DND-41 (cell line): ENCODE results near the gene TEKT2.
A peak's percentile ranks its signal among the peaks of the same experiment; 100 is the strongest.

Experiments used
- ATAC-seq: fragments of 200-7000 bp; cut with Tn5 transposase; 3 replicates; pipeline ENCODE4 v1.9.1; 2021; ENCODE audit warnings: low read depth; ENCODE audit not compliant: insufficient read depth
- DNase-seq: peaks from one replicate; pipeline ENCODE4 v3.0.0-alpha.2; 2020
- H2AFZ ChIP-seq: 2 replicates; pipeline ENCODE4 v1.6.0; 2012; ENCODE audit warnings: low read depth, low read length
- H3K27ac ChIP-seq: 2 replicates; pipeline ENCODE4 v1.5.1; 2012; ENCODE audit warnings: low read length, inconsistent platforms
- H3K27me3 ChIP-seq: fragments of 200-600 bp; sonication (generic); 2 replicates; pipeline ENCODE4 v1.6.0; 2012; ENCODE audit warnings: low read length, mild to moderate bottlenecking, inconsistent platforms; ENCODE audit not compliant: insufficient read depth, poor library complexity
- H3K36me3 ChIP-seq: 2 replicates; pipeline ENCODE4 v1.5.1; 2012; ENCODE audit warnings: low read length, inconsistent platforms; ENCODE audit not compliant: insufficient read depth
- H3K4me1 ChIP-seq: 2 replicates; pipeline ENCODE4 v1.5.1; 2012; ENCODE audit warnings: mild to moderate bottlenecking, low read length; ENCODE audit not compliant: insufficient read depth
- H3K4me2 ChIP-seq: 2 replicates; pipeline ENCODE4 v1.6.0; 2012; ENCODE audit warnings: mild to moderate bottlenecking, moderate library complexity, low read length, inconsistent platforms; ENCODE audit not compliant: insufficient read depth
- H3K4me3 ChIP-seq, 2 experiments: fragments of 200-600 bp in 1 of 2; shearing (Covaris generic) in 1 of 2; 2 replicates each; pipeline ENCODE4 v1.5.1; 2012 to 2016; ENCODE audit warnings: inconsistent platforms in 2 of 2, low read length in 2 of 2, mild to moderate bottlenecking in 2 of 2, low read depth in 1 of 2, moderate library complexity in 1 of 2
- H3K79me2 ChIP-seq: 2 replicates; pipeline ENCODE4 v1.6.0; 2012; ENCODE audit warnings: low read length, inconsistent platforms; ENCODE audit not compliant: insufficient read depth
- H3K9ac ChIP-seq: 2 replicates; pipeline ENCODE4 v1.6.0; 2012; ENCODE audit warnings: low read depth, mild to moderate bottlenecking, inconsistent platforms, low read length, moderate library complexity
- H3K9me3 ChIP-seq: 2 replicates; pipeline ENCODE4 v1.5.1; 2012; ENCODE audit warnings: low read length, moderate library complexity, mild to moderate bottlenecking, inconsistent platforms; ENCODE audit not compliant: insufficient read depth, severe bottlenecking
- H4K20me1 ChIP-seq: 2 replicates; pipeline ENCODE4 v1.6.0; 2012; ENCODE audit warnings: low read length; ENCODE audit not compliant: insufficient read depth
- CTCF ChIP-seq: IDR thresholded peaks from 2 replicates; pipeline ENCODE4 v1.5.1; 2012; ENCODE audit warnings: borderline replicate concordance, low read length, moderate library complexity, mild to moderate bottlenecking; ENCODE audit not compliant: poor library complexity, severe bottlenecking; ENCODE audit errors: extremely low read depth
- EZH2 ChIP-seq: IDR thresholded peaks from 3 replicates; pipeline ENCODE4 v1.6.1; 2012; ENCODE audit warnings: borderline replicate concordance, low read depth, mild to moderate bottlenecking, moderate library complexity, low read length, inconsistent platforms; ENCODE audit not compliant: severe bottlenecking

Gene TEKT2

GRCh38 chr1:36096500-36097432 is 12.9 kb downstream of the TEKT2 start:
- Histone ChIP-seq H3K4me2 (no peak overlapping the region), H2AFZ (no peak overlapping the region), H3K9me3 (no peaks in the 10 kb centered on the region), H3K27ac (no peak overlapping the region), H3K9ac (no peak overlapping the region), H3K4me3 (no peak overlapping the region), H3K4me1 (peaks cover 10% of the 10 kb centered on the region; the same call in 1 of the 2 replicates), H3K27me3 (no peaks in the 10 kb centered on the region), H3K79me2 (peaks cover 9% of the 10 kb centered on the region), H3K36me3 (peaks cover 38% of the 10 kb centered on the region), H4K20me1 (peaks cover 18% of the 10 kb centered on the region)
- peak; percentile 53; the same call in 2 of the 3 replicates for ATAC-seq
- DNase-seq = peak; percentile 35
- TF ChIP-seq CTCF = peak; percentile 48
- no peak for TF ChIP-seq EZH2

- Histone ChIP-seq H3K9ac (no peak overlapping the region), H3K4me2 (no peak overlapping the region), H3K27me3 (no peaks in the 10 kb centered on the region), H3K36me3 (peaks cover 26% of the 10 kb centered on the region), H3K4me3 (no peak overlapping the region), H2AFZ (no peak overlapping the region), H3K79me2 (0 out of 2 replicates have a peak, but pooled peaks cover 2% of the 10 kb centered on the region), H3K27ac (no peak overlapping the region), H3K9me3 (no peaks in the 10 kb centered on the region), H4K20me1 (peaks cover 11% of the 10 kb centered on the region), H3K4me1 (peaks cover 5% of the 10 kb centered on the region; the same call in 1 of the 2 replicates)
- TF ChIP-seq EZH2 = no peak
- ATAC-seq (no peak), DNase-seq (no peak)
These were observed 14.0 kb downstream of the TEKT2 start for GRCh38 chr1:36097693-36098585.

- no peaks in the 10 kb centered on the region for H3K9me3 ChIP-seq
- TF ChIP-seq EZH2 = no peak
- TF ChIP-seq CTCF = no peak
- H2AFZ ChIP-seq = no peak overlapping the region
- peaks cover 4% of the 10 kb centered on the region; the same call in 1 of the 2 replicates for H4K20me1 ChIP-seq
- no peak overlapping the region for H3K9ac ChIP-seq
- H3K27ac ChIP-seq = no peak overlapping the region
- no peaks in the 10 kb centered on the region for H3K79me2 ChIP-seq
- ATAC-seq (no peak), DNase-seq (no peak)
- peaks cover 18% of the 10 kb centered on the region for H3K36me3 ChIP-seq
- no peak overlapping the region for H3K4me2 ChIP-seq
- H3K4me3 ChIP-seq = no peak overlapping the region
- H3K4me1 ChIP-seq = peaks cover 5% of the 10 kb centered on the region; the same call in 1 of the 2 replicates
- H3K27me3 ChIP-seq = no peaks in the 10 kb centered on the region
These were observed 14.9 kb downstream of the TEKT2 start for GRCh38 chr1:36098650-36099365.
